Measurements from ENCODE around the gene COL26A1.

- TF ChIP-seq CTCF (IDR thresholded peaks at IDR 0.05): no peak
- no peak for TF ChIP-seq POLR2A (IDR thresholded peaks at IDR 0.05)
Measured at GRCh38 chr7:101506531-101506930, 143.9 kb downstream of the COL26A1 start.
